ENCODE results near the gene TEX264.

The TEX264 gene

GRCh38 chr3:51681453-51681852 is 10.4 kb downstream of the TEX264 start:
- no peak overlapping the region for H3K27ac ChIP-seq
- no peak for DNase-seq
- no peaks in the 10 kb centered on the region for H3K9me3 ChIP-seq (ENCODE audit: severe bottlenecking)
- no peaks in the 10 kb centered on the region for H3K27me3 ChIP-seq (ENCODE audit: insufficient read depth, low read depth, severe bottlenecking)
- TF ChIP-seq CTCF (IDR thresholded peaks at IDR 0.05; ENCODE audit: low read depth, low read length), result no peak
- H3K4me3 ChIP-seq (ENCODE audit: low read depth, low read length), result no peak overlapping the region
- peaks cover 24% of the 10 kb centered on the region for H3K36me3 ChIP-seq

DNA sequence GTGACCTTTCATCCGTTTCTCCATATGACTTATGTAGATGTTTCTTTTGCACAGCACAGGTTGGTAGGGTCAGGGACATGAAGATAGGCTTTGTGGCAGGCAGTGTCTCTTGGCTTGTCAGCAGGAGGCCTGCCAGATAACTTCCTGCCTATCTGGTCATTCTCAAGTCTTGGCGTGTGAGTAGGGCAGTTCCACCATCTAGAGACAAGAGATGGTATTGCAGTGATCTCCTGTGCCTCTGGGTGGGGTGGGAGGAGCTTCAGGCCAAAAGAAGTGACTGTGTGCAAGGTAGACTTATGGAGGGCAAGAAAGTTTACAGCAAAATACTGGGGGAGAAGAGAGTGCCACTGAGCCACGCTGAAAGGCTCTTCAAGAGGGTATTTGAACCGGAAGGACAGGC is 11.0 kb downstream of the TEX264 start:
- TF ChIP-seq CTCF (IDR thresholded peaks at IDR 0.05; ENCODE audit: low read depth, low read length), result peak; percentile 87
- H3K36me3 ChIP-seq, result peaks cover 23% of the 10 kb centered on the region
- H3K9me3 ChIP-seq (ENCODE audit: severe bottlenecking), result no peaks in the 10 kb centered on the region
- no peak overlapping the region for H3K4me3 ChIP-seq (ENCODE audit: low read depth, low read length)
- peak; percentile 74 for DNase-seq
- no peak overlapping the region for H3K27ac ChIP-seq
- no peaks in the 10 kb centered on the region for H3K27me3 ChIP-seq (ENCODE audit: insufficient read depth, low read depth, severe bottlenecking)

- no peak overlapping the region for H3K4me3 ChIP-seq (ENCODE audit: low read depth, low read length)
- no peak for TF ChIP-seq CTCF (IDR thresholded peaks at IDR 0.05; ENCODE audit: low read depth, low read length)
- H3K27ac ChIP-seq, result no peak overlapping the region
- H3K27me3 ChIP-seq (ENCODE audit: insufficient read depth, low read depth, severe bottlenecking), result no peaks in the 10 kb centered on the region
- peaks cover 23% of the 10 kb centered on the region for H3K36me3 ChIP-seq
- no peak for DNase-seq
- H3K9me3 ChIP-seq (ENCODE audit: severe bottlenecking), result no peaks in the 10 kb centered on the region
Observed at GRCh38 chr3:51682526-51682925, 11.5 kb downstream of the TEX264 start.

GRCh38 chr3:51683566-51683965 is 12.5 kb downstream of the TEX264 start:
- Histone ChIP-seq H3K27me3 (ENCODE audit: insufficient read depth, low read depth, severe bottlenecking) (no peaks in the 10 kb centered on the region), H3K36me3 (peaks cover 34% of the 10 kb centered on the region), H3K27ac (no peak overlapping the region), H3K9me3 (ENCODE audit: severe bottlenecking) (no peaks in the 10 kb centered on the region), H3K4me3 (ENCODE audit: low read depth, low read length) (no peak overlapping the region)
- TF ChIP-seq CTCF (IDR thresholded peaks at IDR 0.05; ENCODE audit: low read depth, low read length), result no peak
- no peak for DNase-seq

- Histone ChIP-seq H3K27me3 (ENCODE audit: insufficient read depth, low read depth, severe bottlenecking) (no peaks in the 10 kb centered on the region), H3K9me3 (ENCODE audit: severe bottlenecking) (no peaks in the 10 kb centered on the region), H3K27ac (no peak overlapping the region), H3K36me3 (peaks cover 37% of the 10 kb centered on the region), H3K4me3 (ENCODE audit: low read depth, low read length) (no peak overlapping the region)
- no peak for DNase-seq
- TF ChIP-seq CTCF (IDR thresholded peaks at IDR 0.05; ENCODE audit: low read depth, low read length), result no peak
Observed at GRCh38 chr3:51684971-51685751, 14.1 kb downstream of the TEX264 start.

GRCh38 chr3:51686056-51686455 is 15.0 kb downstream of the TEX264 start:
- TF ChIP-seq CTCF (IDR thresholded peaks at IDR 0.05; ENCODE audit: low read depth, low read length), result no peak
- H3K27ac ChIP-seq, result no peak overlapping the region
- no peaks in the 10 kb centered on the region for H3K9me3 ChIP-seq (ENCODE audit: severe bottlenecking)
- no peak for DNase-seq
- no peaks in the 10 kb centered on the region for H3K27me3 ChIP-seq (ENCODE audit: insufficient read depth, low read depth, severe bottlenecking)
- no peak overlapping the region for H3K4me3 ChIP-seq (ENCODE audit: low read depth, low read length)
- peaks cover 37% of the 10 kb centered on the region for H3K36me3 ChIP-seq
